ENCODE measurements around the gene KDM4B. TPM values are rescaled to one million over a fixed set of nuclear protein-coding genes. Genes with fewer than 3 reads are reported as not detected.
"Not testable (repeated sequence)": the region's sequence is repeated elsewhere in the genome, so short reads cannot be mapped to it uniquely, and the experiment has no call there.

The KDM4B gene
- total and polyA plus RNA-seq, 4 donors = 16.6 to 43.6 (median 28.0) TPM

DNA sequence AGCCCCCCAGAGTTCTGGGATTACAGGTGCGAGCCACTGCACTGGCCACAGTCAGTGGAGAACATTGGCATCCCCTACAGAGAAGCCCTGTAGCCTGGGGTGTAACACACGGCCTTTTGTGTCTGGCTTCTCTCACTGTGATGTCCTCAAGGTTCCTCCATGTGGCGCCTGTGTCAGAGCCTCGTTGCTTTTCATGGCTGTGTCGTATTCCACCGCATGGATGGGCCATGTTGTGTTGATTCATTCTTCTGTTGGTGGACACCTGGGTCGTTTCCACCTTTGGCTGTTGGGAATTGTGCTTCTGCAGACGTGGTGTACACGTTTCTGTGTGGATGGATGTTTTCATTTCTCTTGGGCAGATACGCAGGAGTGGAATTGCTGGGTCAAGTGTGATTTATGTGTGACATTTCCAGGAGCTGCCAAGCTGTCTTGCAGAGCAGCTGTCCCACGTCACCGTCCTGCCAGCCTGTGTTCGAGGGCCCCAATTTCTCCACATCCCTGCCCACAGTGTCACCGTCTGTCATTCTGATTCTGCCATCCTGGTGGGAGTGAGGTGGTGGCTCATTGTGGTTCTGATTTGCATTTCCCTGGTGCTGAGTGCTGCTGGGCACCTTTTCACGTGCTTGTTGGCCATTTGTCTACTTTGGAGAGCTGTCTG lies 59.4 kb downstream of the KDM4B start:
- no peak overlapping the region for H3K27ac ChIP-seq (ENCODE audit: low read depth, low read length)
- 87% methylated on average over 11 of the region's 15 CpGs for WGBS (ENCODE audit: insufficient coverage)
- no peaks in the 10 kb centered on the region for H3K27me3 ChIP-seq (ENCODE audit: control insufficient read depth, insufficient read depth, low read length)
- H3K36me3 ChIP-seq (ENCODE audit: control insufficient read depth, insufficient read depth, low read length) = peaks cover 42% of the 10 kb centered on the region
- no peak overlapping the region for H3K4me3 ChIP-seq (ENCODE audit: low read depth, low read length)
- no peak for DNase-seq (ENCODE audit: low read depth in 4 of 6, low spot score in 6 of 6)
- H3K4me1 ChIP-seq (ENCODE audit: control insufficient read depth, insufficient read depth, low read length) = peaks cover 74% of the 10 kb centered on the region
- H3K9me3 ChIP-seq (ENCODE audit: control insufficient read depth, insufficient read depth, low read length) = no peaks in the 10 kb centered on the region

GRCh38 chr19:5029596-5029995 lies 60.7 kb downstream of the KDM4B start:
- H3K27ac ChIP-seq (ENCODE audit: low read depth, low read length); H3K4me3 ChIP-seq (ENCODE audit: low read depth, low read length); H3K9me3 ChIP-seq (ENCODE audit: control insufficient read depth, insufficient read depth, low read length); H3K27me3 ChIP-seq (ENCODE audit: control insufficient read depth, insufficient read depth, low read length): not testable (repeated sequence)
- peaks cover 70% of the 10 kb centered on the region for H3K4me1 ChIP-seq (ENCODE audit: control insufficient read depth, insufficient read depth, low read length)
- peak in 1 of 6 donors; percentile 62 for DNase-seq (ENCODE audit: low read depth in 4 of 6, low spot score in 6 of 6)
- peaks cover 47% of the 10 kb centered on the region for H3K36me3 ChIP-seq (ENCODE audit: control insufficient read depth, insufficient read depth, low read length)
- 63% methylated on average over 12 of the region's 12 CpGs for WGBS (ENCODE audit: insufficient coverage)

DNA sequence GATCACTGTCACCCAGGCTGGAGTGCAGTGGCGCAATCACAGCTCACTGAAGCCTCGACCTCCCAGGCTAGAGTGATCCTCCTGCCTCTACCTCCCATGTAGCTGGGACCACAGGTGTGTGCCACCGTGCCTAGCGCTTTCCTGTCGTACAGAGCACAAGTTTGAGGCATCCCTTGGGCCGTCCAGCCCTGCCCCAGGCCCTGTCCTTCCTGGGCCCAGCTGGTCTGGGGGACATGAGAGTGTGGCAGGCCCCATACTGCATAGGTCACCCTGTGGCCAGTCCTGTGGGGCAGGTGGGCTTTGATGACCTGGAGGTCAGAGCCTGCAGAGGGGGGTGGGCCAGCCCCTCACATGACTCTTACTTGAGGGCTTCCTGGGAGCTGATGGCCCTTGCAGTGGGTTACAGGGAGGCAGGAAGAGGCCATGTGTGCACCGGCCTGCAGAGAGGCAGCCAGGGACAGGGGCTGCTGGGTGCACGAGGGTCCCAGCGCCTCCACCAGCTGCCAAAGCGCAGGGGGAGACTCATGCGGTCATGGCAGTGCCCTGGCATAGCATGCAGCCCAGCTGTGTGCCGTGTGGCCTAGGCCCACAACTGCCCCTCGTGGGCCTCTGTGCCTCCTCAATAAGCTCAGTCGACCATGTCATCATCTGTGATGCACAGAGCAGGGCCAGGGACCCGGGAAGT lies 61.4 kb downstream of the KDM4B start:
- Histone ChIP-seq H3K27ac (ENCODE audit: low read depth, low read length) (no peak overlapping the region), H3K27me3 (ENCODE audit: control insufficient read depth, insufficient read depth, low read length) (no peaks in the 10 kb centered on the region), H3K4me3 (ENCODE audit: low read depth, low read length) (no peak overlapping the region), H3K36me3 (ENCODE audit: control insufficient read depth, insufficient read depth, low read length) (peaks cover 53% of the 10 kb centered on the region), H3K9me3 (ENCODE audit: control insufficient read depth, insufficient read depth, low read length) (no peaks in the 10 kb centered on the region), H3K4me1 (ENCODE audit: control insufficient read depth, insufficient read depth, low read length) (peaks cover 73% of the 10 kb centered on the region)
- DNase-seq (ENCODE audit: low read depth in 4 of 6, low spot score in 6 of 6) = no peak
- 78% methylated on average over 15 of the region's 15 CpGs for WGBS (ENCODE audit: insufficient coverage)

GRCh38 chr19:5030822-5031221 lies 61.9 kb downstream of the KDM4B start:
- Histone ChIP-seq H3K4me1 (ENCODE audit: control insufficient read depth, insufficient read depth, low read length) (peaks cover 76% of the 10 kb centered on the region), H3K27ac (ENCODE audit: low read depth, low read length) (no peak overlapping the region)
- 86% methylated on average over 13 of the region's 13 CpGs for WGBS (ENCODE audit: insufficient coverage)

DNA sequence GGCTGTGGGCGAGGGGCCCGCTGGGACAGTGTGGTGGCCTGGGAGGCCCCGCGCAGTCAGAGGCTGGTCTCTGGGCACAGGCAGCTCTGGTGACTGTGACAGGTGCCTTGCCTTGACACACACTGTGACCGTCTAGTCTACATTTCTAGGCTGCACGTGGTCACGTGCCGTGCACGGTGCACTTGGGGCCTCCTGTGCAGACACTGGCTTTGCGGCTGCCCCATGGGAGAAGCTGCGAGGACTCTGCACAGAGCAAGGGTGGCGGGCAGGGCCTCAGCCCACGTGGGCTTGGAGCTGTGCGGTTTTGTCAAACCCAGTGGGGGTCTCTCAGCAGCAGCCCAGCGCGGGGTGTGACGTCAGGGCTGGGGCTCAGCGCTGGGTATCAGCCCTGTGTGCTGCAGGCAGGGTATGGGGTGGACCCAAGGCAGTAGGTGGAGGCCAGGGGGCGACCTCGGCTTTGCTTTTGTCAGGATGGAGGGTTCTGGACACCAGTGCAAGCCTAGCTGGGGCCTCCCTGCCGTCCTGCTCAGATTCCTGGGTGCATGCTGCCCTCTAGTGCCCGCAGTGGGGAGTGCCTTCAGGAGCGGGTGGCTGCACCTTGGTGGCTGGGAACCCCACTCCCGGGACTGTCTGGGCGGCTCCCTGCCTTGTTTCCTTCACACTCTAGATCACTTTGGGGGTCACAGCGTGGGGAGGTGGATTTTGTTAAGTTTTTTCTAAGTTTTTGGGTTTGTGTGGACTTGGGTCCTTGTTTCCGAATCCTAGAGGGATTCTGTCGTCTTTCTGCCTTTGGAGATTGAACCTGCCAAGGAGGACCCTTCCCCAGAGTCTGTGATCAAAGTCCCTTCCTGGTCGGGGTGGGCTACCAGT lies 62.6 kb downstream of the KDM4B start:
- Histone ChIP-seq H3K4me3 (ENCODE audit: low read depth, low read length) (no peak overlapping the region), H3K27ac (ENCODE audit: low read depth, low read length) (peak overlapping the region; percentile 6), H3K36me3 (ENCODE audit: control insufficient read depth, insufficient read depth, low read length) (peaks cover 60% of the 10 kb centered on the region), H3K4me1 (ENCODE audit: control insufficient read depth, insufficient read depth, low read length) (peaks cover 78% of the 10 kb centered on the region), H3K9me3 (ENCODE audit: control insufficient read depth, insufficient read depth, low read length) (no peaks in the 10 kb centered on the region), H3K27me3 (ENCODE audit: control insufficient read depth, insufficient read depth, low read length) (no peaks in the 10 kb centered on the region)
- peak in 3 of 6 donors; percentile 75 to 94 (median 92) for DNase-seq (ENCODE audit: low read depth in 4 of 6, low spot score in 6 of 6)
- WGBS (ENCODE audit: insufficient coverage) = 35% methylated on average over 26 of the region's 29 CpGs

More at GRCh38 chr19:5030822-5031221, 61.9 kb downstream of the KDM4B start:
- Histone ChIP-seq H3K27me3 (ENCODE audit: control insufficient read depth, insufficient read depth, low read length) (no peaks in the 10 kb centered on the region), H3K4me3 (ENCODE audit: low read depth, low read length) (no peak overlapping the region), H3K36me3 (ENCODE audit: control insufficient read depth, insufficient read depth, low read length) (peaks cover 54% of the 10 kb centered on the region), H3K9me3 (ENCODE audit: control insufficient read depth, insufficient read depth, low read length) (no peaks in the 10 kb centered on the region)
- DNase-seq (ENCODE audit: low read depth in 4 of 6, low spot score in 6 of 6) = no peak

DNA sequence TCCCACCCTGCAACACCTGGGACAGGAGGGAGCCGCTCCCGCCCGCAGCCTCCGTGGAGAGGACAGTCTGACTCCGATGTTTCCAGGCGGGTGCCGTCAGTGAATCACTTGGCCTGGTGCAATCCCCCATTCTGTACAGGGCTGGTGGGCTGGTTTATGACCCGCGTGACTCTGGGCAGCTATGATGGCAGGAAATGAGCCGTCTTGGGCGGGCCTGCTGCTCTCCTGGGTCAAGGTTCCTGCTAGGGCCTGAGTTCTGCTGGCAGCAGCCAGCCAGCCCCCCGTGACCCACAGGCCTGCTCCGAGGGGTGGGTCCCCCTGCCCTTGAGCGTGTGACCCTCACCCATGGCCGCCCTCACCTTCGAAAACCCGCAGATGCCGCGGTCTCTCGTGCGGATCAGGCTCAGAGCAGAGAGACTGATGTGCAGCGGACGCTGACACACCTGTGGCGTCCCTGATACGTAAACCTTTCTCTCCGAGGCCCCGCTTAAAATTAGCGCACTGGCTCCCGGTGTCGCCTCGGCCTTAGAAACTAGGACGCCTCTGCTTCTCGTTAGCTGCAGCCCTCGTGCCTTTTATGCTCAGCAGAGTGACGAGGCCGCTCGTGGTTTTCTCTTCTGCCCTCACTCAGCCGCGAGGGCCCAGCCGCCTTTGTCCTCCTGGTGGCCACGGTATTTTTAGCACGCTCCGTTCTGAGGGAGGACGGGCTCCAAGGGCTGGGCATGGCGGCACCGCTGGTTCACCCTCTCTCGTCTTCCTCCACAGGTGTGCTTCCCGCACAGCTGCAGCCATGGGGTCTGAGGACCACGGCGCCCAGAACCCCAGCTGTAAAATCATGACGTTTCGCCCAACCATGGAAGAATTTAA lies 63.4 kb downstream of the KDM4B start:
- H3K9me3 ChIP-seq (ENCODE audit: control insufficient read depth, insufficient read depth, low read length) = no peaks in the 10 kb centered on the region
- no peak overlapping the region for H3K27ac ChIP-seq (ENCODE audit: low read depth, low read length)
- no peak for DNase-seq (ENCODE audit: low read depth in 4 of 6, low spot score in 6 of 6)
- peaks cover 78% of the 10 kb centered on the region for H3K4me1 ChIP-seq (ENCODE audit: control insufficient read depth, insufficient read depth, low read length)
- H3K4me3 ChIP-seq (ENCODE audit: low read depth, low read length) = no peak overlapping the region
- 87% methylated on average over 52 of the region's 52 CpGs for WGBS (ENCODE audit: insufficient coverage)
- H3K27me3 ChIP-seq (ENCODE audit: control insufficient read depth, insufficient read depth, low read length) = no peaks in the 10 kb centered on the region
- peaks cover 64% of the 10 kb centered on the region for H3K36me3 ChIP-seq (ENCODE audit: control insufficient read depth, insufficient read depth, low read length)

GRCh38 chr19:5035105-5035761 lies 66.3 kb downstream of the KDM4B start:
- Histone ChIP-seq H3K4me1 (ENCODE audit: control insufficient read depth, insufficient read depth, low read length) (peaks cover 80% of the 10 kb centered on the region), H3K27ac (ENCODE audit: low read depth, low read length) (peak overlapping the region; percentile 91), H3K27me3 (ENCODE audit: control insufficient read depth, insufficient read depth, low read length) (no peaks in the 10 kb centered on the region), H3K9me3 (ENCODE audit: control insufficient read depth, insufficient read depth, low read length) (no peaks in the 10 kb centered on the region), H3K36me3 (ENCODE audit: control insufficient read depth, insufficient read depth, low read length) (peaks cover 82% of the 10 kb centered on the region), H3K4me3 (ENCODE audit: low read depth, low read length) (no peak overlapping the region)
- WGBS (ENCODE audit: insufficient coverage) = 42% methylated on average over 25 of the region's 29 CpGs
- no peak for DNase-seq (ENCODE audit: low read depth in 4 of 6, low spot score in 6 of 6)

DNA sequence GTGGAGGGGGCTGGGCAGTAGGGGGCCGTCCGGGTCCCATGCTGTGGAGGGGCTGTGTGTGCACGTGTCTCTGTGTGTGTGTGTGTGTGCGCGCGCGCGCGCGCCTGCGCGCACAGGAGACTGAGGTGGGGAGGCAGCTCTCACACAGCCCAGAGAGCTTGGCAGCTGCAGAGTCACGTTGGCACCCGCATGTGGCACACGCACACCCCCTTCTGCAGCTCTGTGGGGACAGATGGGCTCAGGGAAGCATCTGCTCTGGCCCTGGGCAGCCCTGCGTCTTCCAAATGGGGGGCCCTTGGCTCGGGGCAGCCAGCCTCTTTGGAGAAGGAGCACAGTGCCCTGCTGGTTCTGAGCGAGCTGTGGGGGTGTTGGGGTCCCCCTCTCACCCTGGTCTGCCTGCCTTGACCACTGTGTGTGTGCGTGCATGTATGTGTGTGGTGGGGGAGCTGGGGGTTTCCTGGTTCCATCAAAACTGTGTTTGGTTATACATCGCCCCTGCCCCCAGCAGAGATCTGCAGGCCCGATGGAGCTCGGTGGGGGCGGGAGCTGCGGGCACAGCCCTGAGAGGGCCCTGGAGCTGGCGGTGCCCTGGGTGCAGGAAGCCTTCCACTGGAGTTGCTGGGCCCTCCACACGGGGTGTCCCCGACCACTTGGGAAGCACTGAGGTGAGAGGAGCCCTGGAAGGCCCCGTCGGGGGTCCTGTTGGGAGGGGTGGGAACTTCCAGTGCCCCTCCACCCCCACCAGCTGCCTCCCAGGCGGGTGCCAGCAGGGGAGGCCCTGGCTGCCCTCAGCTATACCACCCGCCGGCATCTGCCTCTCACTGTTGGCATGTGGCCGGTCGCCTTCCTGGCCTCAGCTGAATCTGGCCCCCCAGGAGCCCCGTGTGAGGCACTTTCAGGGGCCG lies 67.1 kb downstream of the KDM4B start:
- DNase-seq (ENCODE audit: low read depth in 4 of 6, low spot score in 6 of 6) = peak in 2 of 6 donors; percentile 91 to 95
- Histone ChIP-seq H3K4me1 (ENCODE audit: control insufficient read depth, insufficient read depth, low read length) (peaks cover 75% of the 10 kb centered on the region), H3K4me3 (ENCODE audit: low read depth, low read length) (peak overlapping the region; percentile 9), H3K27ac (ENCODE audit: low read depth, low read length) (peak overlapping the region; percentile 91), H3K36me3 (ENCODE audit: control insufficient read depth, insufficient read depth, low read length) (peaks cover 82% of the 10 kb centered on the region), H3K27me3 (ENCODE audit: control insufficient read depth, insufficient read depth, low read length) (no peaks in the 10 kb centered on the region), H3K9me3 (ENCODE audit: control insufficient read depth, insufficient read depth, low read length) (no peaks in the 10 kb centered on the region)
- 22% methylated on average over 23 of the region's 36 CpGs for WGBS (ENCODE audit: insufficient coverage)
